GM18517 (cell line): ENCODE measurements around the gene CIRBP.

Experiments
- ATAC-seq: cut with Tn5 transposase; IDR thresholded peaks from one replicate; pipeline ENCODE4 v1.9.1; 2021; ENCODE audit warnings: mild to moderate bottlenecking, moderate library complexity; ENCODE audit not compliant: unreplicated experiment

CIRBP gene

DNA sequence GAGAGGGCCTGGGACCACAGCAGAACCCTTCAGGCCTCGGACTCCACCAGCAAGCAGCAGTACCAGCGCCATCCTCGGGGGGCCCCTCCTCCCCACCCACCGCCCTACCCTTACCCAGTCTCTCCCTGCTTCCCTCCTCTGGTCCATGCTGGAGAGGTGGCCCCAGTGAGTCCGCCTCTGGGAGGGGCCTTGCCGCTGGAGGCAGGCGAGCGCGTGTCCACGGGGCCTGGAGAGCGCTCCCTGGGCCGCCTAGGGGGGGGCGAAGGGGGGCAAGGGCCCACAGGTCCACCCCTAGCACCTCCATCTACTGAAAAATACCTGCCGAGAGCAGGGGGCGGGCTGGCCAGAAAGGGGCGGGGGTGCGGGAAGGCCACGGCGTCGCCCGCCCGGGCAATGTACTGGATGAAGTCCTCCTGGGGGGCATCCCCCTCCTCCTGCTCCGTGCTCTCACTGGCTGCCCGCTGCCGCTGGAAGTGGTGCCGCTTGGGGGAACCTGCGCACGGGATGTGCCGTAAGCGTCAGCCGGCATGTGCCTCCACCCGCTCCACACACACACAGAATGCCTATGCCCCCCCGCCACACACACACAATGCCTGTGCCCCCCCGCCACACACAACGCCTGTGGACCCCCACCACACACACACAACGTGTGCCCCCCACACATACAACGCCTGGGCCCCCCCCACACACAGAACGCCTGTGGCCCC, 38.2 kb upstream of the CIRBP start:
- ATAC-seq = no peak

DNA sequence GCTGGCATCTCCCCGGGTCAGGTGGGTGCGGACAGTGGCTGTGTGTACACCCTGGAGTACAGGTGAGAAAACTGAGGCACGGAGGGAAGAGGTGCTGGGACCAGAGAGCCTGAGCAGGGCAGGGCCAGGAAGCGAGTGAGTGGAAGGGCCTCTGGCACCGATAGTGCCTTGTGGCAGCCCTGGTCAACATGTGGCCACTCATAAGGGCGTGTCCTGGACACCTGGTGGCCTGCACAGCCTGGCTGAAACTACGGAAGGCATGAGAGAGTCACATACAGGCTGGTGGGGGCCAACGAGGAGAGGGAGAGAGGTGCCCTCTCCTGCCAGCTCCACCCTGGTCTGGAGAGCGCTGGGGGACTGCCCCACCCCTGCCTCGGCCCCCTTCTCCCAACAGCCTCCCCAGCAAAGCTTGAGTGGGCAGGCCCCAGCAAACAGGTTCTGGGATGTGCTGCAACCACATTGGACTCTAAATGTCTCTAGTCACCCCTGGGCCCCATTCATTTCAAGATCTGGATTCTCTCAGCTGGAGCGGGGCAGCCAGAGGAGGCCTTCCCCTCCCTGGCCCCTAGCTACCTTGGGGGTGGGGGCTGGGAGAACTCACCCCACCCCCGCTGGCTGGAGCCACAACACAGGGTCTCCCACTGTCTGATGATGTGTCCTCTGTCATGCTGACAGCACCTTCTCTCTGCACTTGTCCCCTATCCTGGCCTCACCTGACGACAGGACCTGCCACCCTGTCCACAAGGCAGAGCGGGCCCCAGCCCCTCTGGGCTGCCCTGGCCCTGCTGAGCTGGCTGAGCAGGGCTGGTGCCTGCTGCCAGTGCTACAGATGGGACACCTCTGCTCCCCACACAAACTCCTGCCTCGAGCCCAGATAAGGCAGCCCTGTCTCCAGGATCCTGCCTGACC, 37.1 kb upstream of the CIRBP start:
- no peak for ATAC-seq

DNA sequence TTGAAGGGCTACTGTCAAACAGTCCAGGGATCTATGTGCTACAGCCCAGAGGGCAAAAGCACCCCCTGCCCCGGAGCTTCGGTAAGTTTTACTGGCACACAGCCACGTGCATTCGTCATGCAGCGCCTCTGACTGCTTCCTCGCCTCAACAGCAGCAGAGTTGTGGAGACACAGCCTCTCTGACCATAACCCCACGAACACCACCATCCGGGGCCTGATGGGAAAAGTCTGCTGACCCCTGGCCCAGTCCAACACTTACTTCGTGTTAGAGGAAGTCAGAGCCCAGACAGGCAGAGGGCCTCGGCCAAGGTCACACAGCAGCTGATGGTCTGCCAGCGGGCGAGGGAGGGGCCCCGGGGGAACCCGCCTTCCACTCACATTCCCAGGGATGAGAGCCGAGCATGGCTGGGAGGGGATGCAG, 36.5 kb upstream of the CIRBP start:
- no peak for ATAC-seq

DNA sequence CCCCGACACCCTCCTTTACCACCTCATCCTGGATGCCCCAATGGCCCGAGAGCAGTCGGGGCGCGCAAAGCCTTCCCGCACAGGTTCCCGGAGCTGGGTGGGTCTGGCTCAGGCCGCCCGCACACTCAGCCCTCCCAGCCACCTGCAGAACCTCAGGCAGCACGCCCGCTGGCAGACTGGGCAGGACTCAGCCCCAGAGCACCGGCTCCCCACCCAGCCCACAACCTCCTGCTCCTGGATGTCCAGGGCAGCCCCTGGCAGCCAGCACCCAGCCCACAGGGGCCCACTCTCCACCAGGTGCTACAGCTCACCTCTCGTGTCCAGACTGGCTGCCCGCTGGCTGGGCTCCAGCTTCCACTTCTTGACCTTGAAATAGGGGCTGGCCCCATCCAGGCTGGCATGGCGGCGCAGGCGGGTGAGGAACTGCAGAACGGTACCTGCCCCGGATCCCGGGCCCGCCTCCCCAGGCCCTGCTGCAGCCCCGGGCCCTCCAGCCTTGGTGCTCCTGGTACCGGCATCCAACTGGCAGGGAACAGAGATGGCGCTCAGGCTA, 35.9 kb upstream of the CIRBP start:
- ATAC-seq = no peak

DNA sequence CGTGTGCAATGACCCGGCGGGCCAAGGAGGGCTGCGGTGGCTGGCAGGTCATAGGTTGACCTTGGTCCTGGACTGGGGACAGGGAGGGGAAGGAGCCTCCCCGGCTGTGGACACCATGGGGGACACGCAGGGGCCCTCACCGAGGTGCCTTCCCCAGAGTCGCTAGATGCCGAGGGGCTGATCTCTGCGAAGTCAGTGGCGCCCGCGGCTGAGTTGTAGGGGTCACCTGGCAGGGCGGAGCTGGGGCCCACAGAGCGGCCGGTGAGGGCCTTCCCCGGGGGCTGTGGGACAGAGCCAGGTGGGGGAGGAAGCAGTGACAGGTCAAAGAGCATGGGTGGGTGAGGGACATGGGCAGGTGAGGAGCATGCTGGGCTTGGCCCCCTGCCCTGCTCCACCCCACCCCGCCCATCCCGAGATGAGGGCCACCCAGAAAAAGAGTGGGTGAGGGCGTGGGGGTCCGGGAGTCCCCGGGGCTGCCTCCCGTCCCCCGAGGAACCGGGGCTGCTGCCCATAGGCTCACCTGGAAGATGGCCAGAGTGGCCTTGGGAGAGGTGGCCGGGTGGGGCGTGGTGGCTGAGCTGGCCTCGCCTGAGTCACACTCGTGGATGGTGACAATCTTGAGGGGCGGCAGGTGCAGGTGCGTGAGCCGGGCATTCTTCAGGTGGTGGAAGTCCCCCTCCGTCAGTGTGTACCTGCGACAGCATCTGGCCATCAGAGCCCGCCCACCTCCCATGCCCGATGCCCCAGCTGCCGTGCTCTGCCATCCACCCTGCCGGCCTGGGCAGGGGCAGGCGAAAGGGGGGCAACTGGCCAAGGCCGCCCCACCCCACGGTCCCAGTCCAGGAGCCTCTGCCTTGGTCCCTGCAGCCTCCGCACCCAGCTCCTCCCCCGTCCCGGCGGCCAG, 34.8 kb upstream of the CIRBP start:
- no peak for ATAC-seq

DNA sequence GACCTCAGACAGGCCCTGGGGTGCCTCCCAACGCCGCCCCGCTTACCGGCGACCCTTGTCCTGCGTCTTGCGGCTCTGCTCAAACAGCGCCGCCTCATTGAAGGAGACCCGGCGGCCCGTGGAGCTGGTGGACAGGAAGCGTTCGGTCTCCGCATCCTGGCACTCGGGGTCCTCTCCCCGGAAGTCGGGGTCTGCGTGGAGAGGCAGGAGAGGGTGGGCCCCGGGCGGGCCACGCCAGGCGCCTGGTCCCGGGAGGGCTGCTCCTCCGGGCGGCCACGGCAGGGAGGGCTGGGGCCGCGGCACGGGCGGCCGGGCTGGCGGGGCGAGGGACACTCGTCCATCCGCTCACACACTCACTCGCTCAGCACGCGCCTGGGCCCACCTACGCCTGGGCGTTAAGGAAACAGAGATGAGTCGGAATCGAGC, 34.2 kb upstream of the CIRBP start:
- no peak for ATAC-seq

DNA sequence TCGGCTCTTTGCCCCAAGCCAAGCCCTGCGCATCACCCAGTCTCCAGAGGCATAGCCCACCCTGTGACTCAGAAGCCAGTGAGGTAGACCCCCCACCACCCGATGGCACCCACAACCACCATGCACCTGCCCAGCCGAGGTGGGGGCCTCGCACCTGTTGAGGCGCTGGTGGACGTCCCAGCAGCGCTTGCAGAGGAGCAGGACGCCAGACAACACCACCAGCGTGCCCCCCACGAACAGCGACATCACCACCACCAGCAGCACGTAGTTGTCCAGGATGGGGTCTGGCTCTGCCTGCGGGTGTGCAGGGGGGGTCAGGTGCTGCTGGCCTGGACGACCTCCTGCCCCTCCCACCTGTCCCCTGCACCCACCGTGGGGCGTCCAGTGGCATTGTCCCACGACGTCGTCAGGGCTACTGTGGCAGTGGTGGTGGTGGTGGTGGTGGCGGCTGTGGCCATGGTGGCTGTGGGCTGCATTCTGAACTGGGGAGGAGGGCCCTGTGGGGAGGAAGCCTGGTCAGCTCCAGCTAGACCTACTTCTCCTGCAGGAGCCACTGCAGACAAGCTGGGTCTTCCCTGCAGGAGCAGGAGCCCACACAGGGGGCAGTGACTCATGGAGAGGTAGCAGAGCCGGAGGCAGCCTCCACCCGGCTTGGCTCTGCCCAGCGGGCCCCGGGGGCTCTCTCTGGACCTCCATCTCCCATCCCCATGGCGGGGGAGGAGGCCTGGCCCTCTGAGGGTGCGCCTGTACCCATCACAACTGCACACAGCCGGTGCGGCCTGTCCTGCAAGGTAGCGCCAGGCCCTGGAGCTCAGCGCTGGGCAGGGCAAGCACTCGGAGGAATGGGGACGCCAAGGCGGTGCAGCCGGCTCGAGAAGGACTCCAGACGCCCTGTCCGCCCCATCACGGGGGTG, 33.2 kb upstream of the CIRBP start:
- no peak for ATAC-seq

DNA sequence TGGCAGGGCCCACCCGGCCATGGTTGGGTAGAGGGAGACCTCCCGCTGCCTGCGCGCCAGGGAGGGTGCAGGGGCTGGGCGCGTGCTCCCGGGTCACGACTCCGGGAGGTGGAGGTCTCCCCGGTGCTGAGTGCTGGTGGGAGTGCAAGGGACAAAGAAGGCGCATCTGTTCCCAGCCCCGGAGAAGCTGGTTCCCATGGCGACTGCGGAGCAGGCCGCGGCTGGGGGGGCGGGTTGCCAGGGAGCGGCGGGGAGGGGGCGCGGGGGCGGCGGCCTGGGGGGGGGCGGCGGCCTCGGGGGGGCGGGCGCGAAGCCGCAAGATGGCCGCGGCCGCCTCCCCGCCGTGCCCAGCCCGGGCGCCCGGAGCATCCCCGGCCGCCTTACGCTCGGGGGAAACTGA, 32.6 kb upstream of the CIRBP start:
- no peak for ATAC-seq

DNA sequence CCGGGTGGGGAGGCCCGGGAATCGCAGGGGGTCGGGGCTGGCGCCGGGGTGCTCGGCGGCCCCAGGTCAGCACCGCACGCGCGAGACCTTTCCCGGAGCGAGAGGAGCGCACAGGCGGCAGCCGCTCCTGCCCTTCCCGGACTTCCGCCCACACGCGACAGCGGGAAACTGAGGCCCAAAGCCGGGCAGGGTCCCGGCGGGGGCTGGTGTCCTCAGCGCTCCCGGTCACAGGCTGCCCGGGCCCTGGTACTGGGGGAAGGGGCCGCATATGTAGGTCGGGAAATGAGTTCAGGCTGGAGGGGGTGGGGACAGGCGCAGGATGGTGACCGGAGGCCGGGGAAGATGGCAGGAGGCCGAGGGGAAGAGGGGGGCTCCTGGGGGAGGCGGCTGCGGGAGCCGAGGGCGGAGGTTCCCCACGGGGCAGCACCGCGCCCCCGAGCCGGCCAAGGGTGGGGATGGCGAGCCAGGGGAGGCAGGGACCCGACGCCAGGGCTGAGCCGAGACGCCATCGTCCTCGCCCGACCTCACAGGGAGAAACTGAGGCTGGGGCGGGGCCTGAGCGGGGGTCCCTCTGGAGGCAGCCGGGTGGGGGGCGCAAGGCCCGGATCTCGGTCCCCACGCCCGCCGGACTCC, 32.0 kb upstream of the CIRBP start:
- ATAC-seq = no peak

DNA sequence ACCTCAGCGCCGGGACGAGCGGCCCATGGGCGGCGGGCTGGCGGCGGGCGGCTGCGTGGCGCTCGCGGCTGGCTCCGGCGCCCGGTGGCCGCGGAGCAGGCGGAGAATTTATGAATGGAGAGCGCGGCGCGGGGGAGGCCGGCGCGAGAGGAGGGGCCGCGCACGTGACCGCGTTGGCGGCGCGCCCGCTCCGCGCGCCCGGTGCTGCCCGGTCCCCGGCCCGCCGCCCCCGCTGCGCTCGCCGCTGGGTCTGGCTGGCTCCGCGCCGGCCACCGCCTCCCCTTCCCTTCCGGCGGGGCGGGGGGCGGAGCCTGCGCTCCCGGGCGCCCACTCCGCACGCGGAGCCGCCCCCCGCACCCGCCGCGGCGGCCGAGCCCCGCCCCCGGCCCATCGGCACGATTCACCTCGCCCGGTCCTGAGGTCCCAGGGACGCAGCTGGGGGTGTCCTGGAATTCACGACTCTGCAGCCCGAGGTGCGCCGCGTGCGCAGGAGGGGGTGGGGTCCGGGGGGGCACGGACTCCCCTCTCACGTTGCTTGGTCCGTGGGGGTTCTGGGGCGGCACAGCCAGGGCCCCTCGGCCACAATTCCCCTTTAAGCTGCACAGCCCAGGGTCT, 31.3 kb upstream of the CIRBP start, which contains the start of gene CBARP:
TSS of gene CBARP (minus strand) at position 252 of the 615 bp plus-strand sequence. CDS start 1,905 bp downstream, outside the sequence.
- no peak for ATAC-seq

DNA sequence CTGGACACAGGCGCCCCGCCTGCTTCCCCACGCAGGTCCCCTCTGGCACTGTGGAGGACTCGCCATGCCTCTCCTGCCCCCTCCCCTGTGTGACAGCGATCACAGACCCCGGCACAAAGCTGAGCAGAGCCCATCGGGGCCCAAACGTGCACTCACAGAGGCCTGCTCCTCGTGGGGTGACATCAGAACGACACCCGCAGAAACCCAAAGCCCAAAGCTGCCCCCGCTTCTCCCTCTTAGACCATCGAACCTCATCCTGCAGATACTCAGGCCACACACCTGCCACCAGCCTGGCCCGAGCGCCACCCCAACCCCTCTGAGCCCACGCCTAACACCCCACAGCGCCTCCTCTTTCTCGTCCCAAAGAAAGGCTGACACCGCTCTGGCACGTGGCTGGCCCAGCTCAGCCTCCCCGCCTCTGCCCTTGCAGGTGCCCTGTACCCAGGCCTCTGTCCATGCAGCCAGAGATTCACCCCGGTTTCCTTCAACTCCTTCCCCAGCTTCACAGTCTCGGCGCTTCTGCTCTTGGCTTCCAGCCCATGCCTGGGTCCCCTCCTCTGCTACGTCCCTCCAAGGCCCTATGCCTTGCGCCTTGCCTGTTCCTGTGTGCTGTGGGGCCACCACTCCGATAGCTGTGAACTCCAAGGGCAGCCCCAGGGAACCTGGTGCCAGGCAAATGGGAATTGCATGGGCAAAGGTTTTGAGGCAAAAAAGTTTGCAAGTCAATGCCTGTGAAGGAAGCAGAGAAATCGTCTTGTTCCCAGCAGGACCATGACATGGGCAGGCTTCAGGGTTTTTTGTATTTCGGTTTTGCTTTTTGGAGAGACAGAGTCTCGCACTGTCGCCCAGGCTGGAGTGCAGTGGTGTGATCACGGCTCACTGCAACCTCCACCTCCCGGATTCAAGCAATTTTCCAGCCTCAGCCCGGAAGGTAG, 30.5 kb upstream of the CIRBP start:
- ATAC-seq = no peak

DNA sequence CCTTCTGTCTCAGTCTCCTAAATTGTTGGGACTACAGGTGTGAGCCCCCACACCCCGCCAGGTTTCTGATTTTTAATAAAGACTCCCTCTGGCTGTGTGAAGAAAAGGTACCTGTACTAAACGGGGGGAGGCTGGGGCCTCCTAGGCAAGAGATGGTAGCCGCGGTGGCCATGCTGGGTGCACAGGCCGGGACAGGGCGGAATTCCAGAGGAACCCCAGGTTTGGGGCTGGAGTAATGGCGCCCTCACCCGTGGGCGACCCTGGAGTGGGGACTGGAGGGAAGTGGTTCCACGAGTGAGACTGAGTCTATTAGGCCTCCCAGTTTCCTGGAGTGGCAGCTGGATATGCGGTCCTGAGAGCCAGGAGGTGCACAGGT, 29.7 kb upstream of the CIRBP start:
- no peak for ATAC-seq

DNA sequence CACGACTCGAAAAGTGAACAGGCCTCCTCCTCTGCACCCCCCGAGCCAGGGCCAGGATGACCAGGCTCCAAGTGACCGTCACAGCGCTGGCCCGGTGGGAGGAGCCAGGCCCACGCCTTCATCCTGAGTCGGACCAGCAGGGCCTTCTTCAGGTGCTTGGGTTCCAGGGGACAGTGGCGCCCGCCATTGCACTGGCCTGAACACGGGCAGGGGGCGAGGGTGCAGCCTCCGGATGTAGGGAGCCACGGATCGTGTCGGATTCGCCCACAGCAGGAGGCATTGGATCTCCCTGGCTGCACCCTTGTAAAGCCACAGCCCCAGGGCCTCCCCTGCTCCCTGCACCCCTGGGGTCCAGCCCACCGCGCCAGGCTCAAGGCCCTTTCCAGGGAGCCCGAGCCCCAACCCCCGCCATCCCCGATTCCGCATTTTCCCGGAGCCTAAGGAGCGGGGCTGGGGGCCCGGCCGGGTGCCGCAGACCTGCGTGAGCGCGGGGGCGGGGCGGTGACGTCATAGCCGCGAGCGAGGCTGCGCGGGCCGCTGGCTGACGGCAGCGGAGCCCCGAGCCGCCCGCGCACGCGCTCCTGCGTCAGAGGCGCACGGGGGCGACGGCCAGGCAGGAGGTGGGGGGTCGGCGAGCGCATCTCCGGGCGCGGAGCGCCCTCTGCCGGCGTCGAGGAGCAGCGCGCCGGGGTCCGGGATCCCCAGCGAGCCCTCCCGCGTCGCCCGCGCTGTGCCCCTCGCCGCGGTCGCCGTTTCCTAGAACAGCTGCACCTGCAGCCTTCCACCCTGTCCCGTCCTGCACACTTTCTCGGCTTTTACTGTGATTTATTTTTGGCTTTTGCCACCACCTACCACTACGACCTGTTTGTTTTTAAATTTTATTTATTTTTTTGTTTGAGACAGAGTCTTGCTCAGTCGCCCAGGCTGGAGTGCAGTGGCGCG, 29.1 kb upstream of the CIRBP start:
- no peak for ATAC-seq

DNA sequence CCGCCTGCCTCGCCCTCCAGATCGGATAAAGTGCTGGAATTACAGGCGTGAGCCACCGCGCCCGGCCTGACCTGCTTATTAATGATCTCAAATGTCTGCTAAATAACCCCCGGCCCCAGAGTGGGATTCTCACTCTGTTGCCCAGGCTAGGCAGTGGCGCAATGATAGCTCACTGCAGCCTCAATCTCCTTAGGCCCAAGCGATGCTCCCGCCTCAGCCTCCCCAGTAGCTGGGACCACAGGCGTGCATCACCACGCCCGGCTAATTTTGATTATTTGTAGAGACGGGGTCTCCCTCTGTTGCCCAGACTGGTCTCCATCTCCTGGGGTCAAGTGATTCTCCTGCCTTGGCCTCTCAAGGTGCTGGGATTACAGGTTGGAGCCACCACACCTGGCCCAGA, 28.2 kb upstream of the CIRBP start:
- no peak for ATAC-seq

DNA sequence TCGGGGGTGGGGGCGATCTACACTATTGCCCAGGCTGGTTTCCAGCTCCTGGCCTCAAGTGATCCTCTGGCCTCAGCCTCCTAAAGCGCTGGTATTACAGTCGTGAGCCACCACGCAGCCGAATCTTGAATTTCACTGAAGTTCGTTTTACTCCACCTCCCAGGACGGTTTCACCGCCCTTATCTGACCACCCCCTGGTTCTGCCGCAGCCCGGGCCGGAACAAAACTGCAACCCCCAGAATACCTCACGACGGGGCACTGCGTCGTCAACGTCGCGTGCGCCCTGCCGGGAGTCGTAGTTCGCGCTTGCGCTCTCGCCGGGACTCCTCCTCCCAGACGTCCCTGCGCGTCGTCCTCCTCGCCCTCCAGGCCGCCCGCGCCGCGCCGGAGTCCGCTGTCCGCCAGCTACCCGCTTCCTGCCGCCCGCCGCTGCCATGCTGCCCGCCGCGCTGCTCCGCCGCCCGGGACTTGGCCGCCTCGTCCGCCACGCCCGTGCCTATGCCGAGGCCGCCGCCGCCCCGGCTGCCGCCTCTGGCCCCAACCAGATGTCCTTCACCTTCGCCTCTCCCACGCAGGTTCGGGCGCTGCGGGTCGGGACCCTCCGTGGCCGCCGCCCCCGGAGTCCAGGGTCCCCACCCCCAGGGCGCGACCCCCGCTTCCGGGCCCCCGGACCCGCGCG, 27.6 kb upstream of the CIRBP start, which contains the start of gene ATP5F1D:
TSS of gene ATP5F1D (plus strand) at position 335 of the 679 bp plus-strand sequence. CDS start at position 435, 100 bp downstream.
- ATAC-seq = peak; percentile 49
